Neural cell (in vitro differentiated cells): ENCODE measurements around the gene RBFOX2. TPM values are rescaled to one million over a fixed set of nuclear protein-coding genes. Genes with fewer than 3 reads are reported as not detected.

Experiments used
- H2AFZ ChIP-seq: fragments of 200-600, 300-800 bp; sonication (generic), shearing (Covaris generic); 2 replicates; pipeline ENCODE4 v1.6.0; 2014; ENCODE audit warnings: low read depth, mild to moderate bottlenecking, antibody characterized with exemption, low read length, moderate library complexity
- H3F3A ChIP-seq: fragments of 200-600 bp; shearing (Covaris generic); 2 replicates; pipeline ENCODE4 v1.6.1; 2016; ENCODE audit warnings: mild to moderate bottlenecking, moderate library complexity, mixed read lengths, antibody characterized with exemption, low read length; ENCODE audit not compliant: insufficient read depth, poor library complexity, severe bottlenecking
- H3K27ac ChIP-seq: fragments of 200-600, 300-800 bp; sonication (generic), shearing (Covaris generic); 2 replicates; pipeline ENCODE4 v1.5.1; 2014; ENCODE audit warnings: mild to moderate bottlenecking, low read length, moderate library complexity
- H3K27me3 ChIP-seq: fragments of 300-800, 200-600 bp; sonication (generic), shearing (Covaris generic); 2 replicates; pipeline ENCODE4 v1.6.0; 2014; ENCODE audit warnings: mild to moderate bottlenecking, low read depth, low read length, moderate library complexity; ENCODE audit not compliant: insufficient read depth
- H3K36me3 ChIP-seq: fragments of 300-800, 200-600 bp; sonication (generic), shearing (Covaris generic); 2 replicates; pipeline ENCODE4 v1.5.1; 2014; ENCODE audit warnings: mild to moderate bottlenecking, antibody characterized with exemption, low read length, moderate library complexity; ENCODE audit not compliant: insufficient read depth
- H3K4me2 ChIP-seq: fragments of 300-800, 200-600 bp; sonication (generic), shearing (Covaris generic); 2 replicates; pipeline ENCODE4 v1.6.0; 2014; ENCODE audit warnings: mild to moderate bottlenecking, low read length
- H3K4me3 ChIP-seq: fragments of 300-800, 200-600 bp; sonication (generic), shearing (Covaris generic); 2 replicates; pipeline ENCODE4 v1.5.1; 2014; ENCODE audit warnings: mild to moderate bottlenecking, low read length, moderate library complexity
- H3K79me2 ChIP-seq: fragments of 200-600 bp; shearing (Covaris generic); replicated peaks from 2 replicates; pipeline ENCODE4 v1.6.0; 2014; ENCODE audit warnings: mild to moderate bottlenecking, low read length, moderate library complexity; ENCODE audit not compliant: insufficient read depth
- H3K9ac ChIP-seq: fragments of 300-800, 200-600 bp; sonication (generic), shearing (Covaris generic); 2 replicates; pipeline ENCODE4 v1.6.1; 2016; ENCODE audit warnings: mild to moderate bottlenecking, low read length, mixed read lengths
- H3K9me2 ChIP-seq: fragments of 200-600 bp; shearing (Covaris generic); 2 replicates; pipeline ENCODE4 v1.6.1; 2016; ENCODE audit warnings: mild to moderate bottlenecking, low read length, mixed read lengths; ENCODE audit not compliant: insufficient read depth
- H3K9me3 ChIP-seq: fragments of 200-600, 300-800 bp; sonication (generic), shearing (Covaris generic); 2 replicates; pipeline ENCODE4 v1.6.1; 2016; ENCODE audit warnings: mild to moderate bottlenecking, mixed run types, low read length, moderate library complexity, mixed read lengths
- H4K20me1 ChIP-seq: fragments of 200-600 bp; shearing (Covaris generic); 2 replicates; pipeline ENCODE4 v1.6.1; 2016; ENCODE audit warnings: mild to moderate bottlenecking, mixed run types; ENCODE audit not compliant: insufficient read depth
- CTCF ChIP-seq: fragments of 450-650 bp; IDR thresholded peaks from 2 replicates; pipeline ENCODE4 v1.5.1; 2014; ENCODE audit warnings: antibody characterized with exemption, mild to moderate bottlenecking, moderate library complexity; ENCODE audit not compliant: poor library complexity, severe bottlenecking
- EP300 ChIP-seq: fragments of 450-650 bp; conservative IDR thresholded peaks from 2 replicates; pipeline ENCODE4 v1.6.1; 2014; ENCODE audit warnings: antibody characterized with exemption, mild to moderate bottlenecking, moderate library complexity; ENCODE audit not compliant: poor library complexity, severe bottlenecking
- EZH2 ChIP-seq: fragments of 200-600, 300-800 bp; shearing (Covaris generic), sonication (generic); IDR thresholded peaks from 2 replicates; pipeline ENCODE4 v1.6.1; 2014; ENCODE audit warnings: antibody characterized with exemption, low read length, borderline replicate concordance, mild to moderate bottlenecking; ENCODE audit not compliant: insufficient read depth, poor library complexity, severe bottlenecking
- MXI1 ChIP-seq: fragments of 450-650 bp; conservative IDR thresholded peaks from 2 replicates; pipeline ENCODE4 v1.6.1; 2014; ENCODE audit warnings: antibody characterized with exemption, mild to moderate bottlenecking; ENCODE audit not compliant: poor library complexity, severe bottlenecking
- POLR2AphosphoS5 ChIP-seq: IDR thresholded peaks from 2 replicates; pipeline ENCODE4 v1.6.1; 2012
- RAD21 ChIP-seq: fragments of 450-650 bp; conservative IDR thresholded peaks from 2 replicates; pipeline ENCODE4 v1.6.1; 2014; ENCODE audit warnings: antibody characterized with exemption, mild to moderate bottlenecking, moderate library complexity
- REST ChIP-seq: IDR thresholded peaks from 2 replicates; pipeline ENCODE4 v1.6.1; 2012; ENCODE audit warnings: borderline replicate concordance
- SMC3 ChIP-seq: fragments of 450-650 bp; conservative IDR thresholded peaks from 2 replicates; pipeline ENCODE4 v1.6.1; 2014; ENCODE audit warnings: antibody characterized with exemption, mild to moderate bottlenecking, moderate library complexity; ENCODE audit not compliant: poor library complexity
- TAF1 ChIP-seq: IDR thresholded peaks from 2 replicates; pipeline ENCODE4 v1.6.1; 2012; ENCODE audit warnings: low read depth
- polyA plus RNA-seq: library from polyadenylated mRNA; depleted of rRNA; stranded (reverse); fragments of >200 nt; gene quantifications from 2 replicates; pipeline ENCODE4 v1.2.3, GENCODE V29; 2014

Gene RBFOX2
- polyA plus RNA-seq, 1 donor from 2014 or later: 529 TPM

- H3K9ac ChIP-seq: no peak overlapping the region
- no peaks in the 10 kb centered on the region for H3K79me2 ChIP-seq
- H4K20me1 ChIP-seq: no peaks in the 10 kb centered on the region
- TF ChIP-seq SMC3 (no peak), POLR2AphosphoS5 (no peak), EP300 (no peak), CTCF (no peak), EZH2 (no peak), TAF1 (no peak), REST (no peak), MXI1 (no peak), RAD21 (no peak)
- no peaks in the 10 kb centered on the region for H3K36me3 ChIP-seq
- no peaks in the 10 kb centered on the region for H3K9me2 ChIP-seq
- H3K4me2 ChIP-seq: no peak overlapping the region
- no peak overlapping the region for H2AFZ ChIP-seq
- H3K27me3 ChIP-seq: no peaks in the 10 kb centered on the region
- H3F3A ChIP-seq: no peaks in the 10 kb centered on the region
- H3K4me3 ChIP-seq: no peak overlapping the region
- H3K9me3 ChIP-seq: no peaks in the 10 kb centered on the region
- no peak overlapping the region for H3K27ac ChIP-seq
These were observed 293.1 kb downstream of the RBFOX2 start for GRCh38 chr22:35735542-35735941.

GRCh38 chr22:35734517-35734827 is 294.2 kb downstream of the RBFOX2 start:
- Histone ChIP-seq H3K4me2 (no peak overlapping the region), H3K9me3 (no peaks in the 10 kb centered on the region), H2AFZ (no peak overlapping the region), H3K79me2 (no peaks in the 10 kb centered on the region), H3K9me2 (no peaks in the 10 kb centered on the region), H3K36me3 (no peaks in the 10 kb centered on the region), H3K9ac (no peak overlapping the region), H3F3A (no peaks in the 10 kb centered on the region), H3K4me3 (no peak overlapping the region), H3K27ac (no peak overlapping the region), H4K20me1 (no peaks in the 10 kb centered on the region), H3K27me3 (no peaks in the 10 kb centered on the region)
- TF ChIP-seq RAD21 (no peak), SMC3 (no peak), CTCF (no peak), POLR2AphosphoS5 (no peak), REST (no peak), EZH2 (no peak), EP300 (no peak), TAF1 (no peak), MXI1 (no peak)
